Stimulated activated CD4-positive, alpha-beta T cell treated with anti-CD3 and anti-CD28 coated beads, Interleukin-2, amount 100 ng/mL, for 24 hours (primary cell): ENCODE data around the gene CATSPERZ.
A peak's percentile ranks its signal among the peaks of the same experiment; 100 is the strongest.

Experiments
- DNase-seq, 2 donors: peaks; one replicate each; pipeline ENCODE4 v3.0.0-alpha.2; 2020

Gene CATSPERZ

DNA sequence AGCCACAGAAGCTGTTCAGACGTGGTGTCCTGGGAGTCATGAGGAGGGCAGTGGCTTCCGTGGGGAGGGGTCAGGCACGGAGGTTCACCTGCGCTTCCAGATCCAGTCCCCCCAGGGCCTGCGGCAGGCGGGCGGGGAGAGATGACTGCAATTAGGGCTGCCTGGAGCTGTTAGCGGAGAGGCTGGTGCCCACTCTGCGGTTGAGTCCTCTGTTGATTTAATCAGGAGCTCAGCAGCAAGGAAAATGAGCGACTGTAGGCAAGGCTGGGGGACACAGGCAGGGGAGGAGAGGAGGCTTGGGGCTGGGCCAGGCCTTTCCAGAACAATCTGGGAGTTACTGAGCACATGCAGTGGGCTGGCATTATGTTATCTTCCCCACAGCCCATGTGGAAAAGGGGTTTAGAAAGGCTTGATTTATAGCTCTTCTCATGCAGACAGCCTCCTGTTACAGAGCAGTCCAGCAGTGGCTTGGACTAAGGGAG is 35.7 kb upstream of the CATSPERZ start:
- no peak for DNase-seq

DNA sequence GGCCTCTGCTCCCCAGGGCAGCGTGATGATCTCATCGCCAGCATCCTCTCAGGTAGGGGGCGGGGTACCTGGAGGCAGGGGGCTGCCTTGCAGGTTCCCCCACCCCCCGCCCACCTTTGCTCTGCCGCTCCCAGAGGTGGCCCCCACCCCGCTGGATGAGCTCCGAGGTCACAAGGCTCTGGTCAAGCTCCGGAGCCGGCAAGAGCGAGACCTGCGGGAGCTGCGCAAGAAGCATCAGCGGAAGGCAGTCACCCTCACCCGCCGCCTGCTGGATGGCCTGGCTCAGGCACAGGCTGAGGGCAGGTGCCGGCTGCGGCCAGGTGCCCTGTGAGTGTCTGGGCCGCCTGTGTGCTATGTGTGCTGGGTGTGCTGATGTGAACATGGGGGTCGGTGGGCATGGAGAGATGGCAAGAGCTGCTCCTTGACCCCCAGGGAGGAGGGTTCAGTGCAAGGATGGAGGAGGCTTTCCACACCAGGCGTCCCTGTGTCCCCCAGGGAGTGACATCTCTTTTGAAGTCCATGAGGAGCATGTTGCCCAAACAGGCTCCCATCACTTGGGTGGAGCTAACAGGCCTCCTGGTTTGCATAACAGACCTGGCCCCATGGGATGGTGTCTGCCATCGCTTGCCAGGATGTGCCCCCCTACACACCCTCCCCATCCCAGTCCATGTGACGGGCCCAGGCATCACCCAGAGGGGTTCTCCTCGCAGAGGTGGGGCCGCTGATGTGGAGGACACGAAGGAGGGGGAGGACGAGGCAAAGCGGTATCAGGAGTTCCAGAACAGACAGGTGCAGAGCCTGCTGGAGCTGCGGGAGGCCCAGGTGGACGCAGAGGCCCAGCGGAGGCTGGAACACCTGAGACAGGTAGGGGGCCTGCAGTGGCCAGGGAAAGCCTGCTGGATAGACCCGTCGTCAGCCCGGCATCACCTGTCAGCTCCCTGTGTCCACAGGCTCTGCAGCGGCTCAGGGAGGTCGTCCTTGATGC is 34.7 kb upstream of the CATSPERZ start:
- no peak for DNase-seq

DNA sequence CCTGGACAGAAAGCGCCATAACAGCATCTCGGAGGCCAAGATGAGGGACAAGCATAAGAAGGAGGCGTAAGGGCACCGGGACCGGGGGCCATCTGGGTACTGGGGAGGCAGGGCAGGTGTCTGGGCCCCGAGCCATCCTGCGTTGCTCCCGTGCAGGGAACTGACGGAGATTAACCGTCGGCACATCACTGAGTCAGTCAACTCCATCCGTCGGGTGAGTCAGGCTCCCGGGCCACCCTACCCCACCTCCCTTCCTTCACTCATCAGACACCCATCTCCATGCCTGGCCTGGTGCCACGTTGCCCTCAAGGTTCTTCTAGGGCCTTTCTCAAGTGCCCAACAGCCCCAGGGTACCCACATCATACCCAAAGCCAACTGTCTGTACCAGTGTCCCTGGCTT is 33.8 kb upstream of the CATSPERZ start:
- DNase-seq: no peak

DNA sequence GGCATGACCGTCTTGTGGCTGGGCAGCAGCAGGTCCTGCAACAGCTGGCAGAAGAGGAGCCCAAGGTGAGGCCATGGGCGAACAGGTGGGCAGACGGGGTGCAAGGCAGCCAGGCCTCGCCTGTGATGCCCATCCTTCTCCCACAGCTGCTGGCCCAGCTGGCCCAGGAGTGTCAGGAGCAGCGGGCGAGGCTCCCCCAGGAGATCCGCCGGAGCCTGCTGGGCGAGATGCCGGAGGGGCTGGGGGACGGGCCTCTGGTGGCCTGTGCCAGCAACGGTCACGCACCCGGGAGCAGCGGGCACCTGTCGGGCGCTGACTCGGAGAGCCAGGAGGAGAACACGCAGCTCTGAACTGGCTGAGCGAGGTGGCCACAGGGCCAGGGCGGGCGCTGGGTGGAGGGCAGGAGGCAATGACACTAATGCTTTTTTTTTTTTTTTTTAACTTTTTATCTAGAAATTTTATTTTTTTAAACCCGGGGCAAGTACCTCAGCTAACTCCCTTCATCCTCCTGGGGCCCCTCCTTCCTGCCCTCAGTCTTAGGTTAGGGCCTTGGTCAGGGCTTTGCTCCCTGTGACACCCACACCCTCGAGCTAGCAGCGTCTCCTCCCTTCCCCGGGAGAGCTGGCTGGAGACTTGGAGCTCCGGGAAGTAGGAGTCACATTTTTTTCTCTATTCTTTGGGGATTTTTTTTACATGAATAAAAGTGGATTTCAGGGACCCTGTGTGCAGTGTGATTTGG is 32.8 kb upstream of the CATSPERZ start:
- DNase-seq: no peak

DNA sequence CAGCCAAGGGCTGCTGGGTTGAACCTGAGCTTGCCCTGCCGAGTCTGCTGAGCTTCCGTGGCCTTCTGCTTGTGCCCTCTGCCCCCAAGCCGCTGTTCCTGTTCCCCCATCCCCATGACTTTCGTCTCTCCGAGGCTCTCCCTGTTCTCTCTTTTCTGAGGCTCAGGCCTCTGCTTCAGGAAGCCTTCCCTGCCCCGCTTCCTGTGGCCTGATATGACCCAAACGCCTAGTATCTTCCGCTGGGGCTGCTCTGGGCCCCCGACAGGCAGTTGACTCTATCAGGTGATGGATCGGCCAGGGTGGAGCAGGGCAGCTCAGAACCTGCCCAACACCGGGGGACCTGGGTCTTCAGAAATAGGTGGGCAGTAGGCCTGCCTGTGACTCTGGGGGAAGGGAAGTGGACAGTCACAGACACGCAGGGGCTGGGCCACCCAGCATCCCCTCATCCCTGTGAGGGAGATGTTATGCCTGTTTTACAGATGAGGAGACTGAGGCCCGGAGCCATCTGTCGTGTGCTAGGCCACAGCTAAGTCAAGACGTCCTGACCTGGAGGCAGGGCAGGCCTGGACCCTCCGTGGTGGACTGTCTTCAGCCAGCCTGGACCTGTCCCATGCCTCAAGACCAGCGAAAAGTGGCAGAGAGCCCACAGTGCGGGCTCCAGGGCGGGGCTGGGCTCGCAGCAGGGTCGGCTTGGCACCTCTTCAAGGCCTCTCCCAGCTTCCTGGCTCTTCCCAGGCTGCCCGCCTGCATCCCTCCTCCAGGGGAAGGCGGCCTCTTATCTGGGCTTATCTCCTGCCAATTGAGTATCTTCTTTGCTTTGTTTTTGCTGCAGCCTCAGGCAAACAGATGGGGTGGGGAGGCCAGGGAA is 31.9 kb upstream of the CATSPERZ start:
- no peak for DNase-seq

DNA sequence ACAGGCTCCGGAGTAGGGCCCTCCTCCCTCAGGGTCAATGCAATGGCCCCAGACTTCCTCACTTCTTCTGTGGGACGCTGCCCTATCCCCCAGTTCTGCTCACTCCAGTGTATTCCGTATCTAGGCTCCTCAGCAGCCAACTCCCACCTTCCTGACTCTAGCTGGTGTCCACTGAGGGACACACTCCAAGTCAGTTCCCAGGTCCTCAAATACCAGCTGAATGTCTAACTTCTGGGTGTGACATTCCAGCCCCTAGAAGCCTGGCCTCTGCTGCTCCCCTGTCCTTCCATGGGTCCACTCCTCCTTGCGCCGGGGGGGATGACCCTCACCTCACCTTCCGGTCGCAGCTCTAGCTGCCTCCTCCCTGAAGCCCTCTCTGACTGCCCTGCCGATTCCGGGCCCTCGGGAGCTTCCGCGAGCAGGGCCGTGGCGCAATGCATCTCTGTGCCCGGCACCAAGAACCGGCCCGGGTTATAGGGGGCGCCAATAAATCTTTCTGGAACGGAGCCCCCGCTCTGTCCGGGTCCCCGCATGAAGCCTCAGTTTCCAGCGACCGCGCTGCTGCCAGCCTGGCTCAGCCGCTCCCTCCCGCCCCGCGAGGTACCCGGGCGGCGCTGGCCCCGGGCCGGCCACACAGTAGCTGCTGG is 31.1 kb upstream of the CATSPERZ start:
- peak; percentile 45 to 65 for DNase-seq

DNA sequence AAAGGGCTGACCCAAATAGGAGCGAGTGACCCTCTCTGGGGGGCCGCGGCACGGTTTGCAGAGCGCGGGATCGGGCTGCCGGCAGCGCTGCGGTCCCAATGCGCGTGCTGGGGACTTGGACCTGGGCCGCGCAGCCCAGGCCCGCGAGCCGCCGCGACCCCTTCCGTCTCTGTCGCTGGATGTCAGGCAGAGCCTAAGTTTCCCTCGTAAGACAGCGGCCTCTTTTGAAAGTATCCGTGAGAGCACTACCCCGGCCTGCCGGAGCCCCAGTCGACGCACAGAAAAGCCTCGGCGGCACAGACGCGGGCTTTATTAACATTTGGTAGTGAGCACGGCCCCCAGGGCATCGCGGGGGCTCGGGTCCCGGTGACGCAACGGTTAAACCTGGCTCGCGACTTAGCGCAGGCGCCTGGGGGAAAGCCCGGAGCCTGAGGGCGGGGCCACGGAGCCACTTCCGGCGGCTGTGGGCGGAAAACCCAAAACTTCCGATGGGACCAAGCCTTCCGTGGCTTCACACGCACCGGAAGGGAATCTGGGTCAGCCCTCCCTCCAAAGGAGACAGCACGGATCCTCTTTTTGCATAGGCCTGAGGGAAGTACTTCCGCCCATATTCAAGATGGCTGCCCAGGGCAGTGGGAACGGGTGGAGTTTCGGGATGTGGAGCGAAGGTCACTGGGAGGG is 30.5 kb upstream of the CATSPERZ start:
- DNase-seq: peak; percentile 99

DNA sequence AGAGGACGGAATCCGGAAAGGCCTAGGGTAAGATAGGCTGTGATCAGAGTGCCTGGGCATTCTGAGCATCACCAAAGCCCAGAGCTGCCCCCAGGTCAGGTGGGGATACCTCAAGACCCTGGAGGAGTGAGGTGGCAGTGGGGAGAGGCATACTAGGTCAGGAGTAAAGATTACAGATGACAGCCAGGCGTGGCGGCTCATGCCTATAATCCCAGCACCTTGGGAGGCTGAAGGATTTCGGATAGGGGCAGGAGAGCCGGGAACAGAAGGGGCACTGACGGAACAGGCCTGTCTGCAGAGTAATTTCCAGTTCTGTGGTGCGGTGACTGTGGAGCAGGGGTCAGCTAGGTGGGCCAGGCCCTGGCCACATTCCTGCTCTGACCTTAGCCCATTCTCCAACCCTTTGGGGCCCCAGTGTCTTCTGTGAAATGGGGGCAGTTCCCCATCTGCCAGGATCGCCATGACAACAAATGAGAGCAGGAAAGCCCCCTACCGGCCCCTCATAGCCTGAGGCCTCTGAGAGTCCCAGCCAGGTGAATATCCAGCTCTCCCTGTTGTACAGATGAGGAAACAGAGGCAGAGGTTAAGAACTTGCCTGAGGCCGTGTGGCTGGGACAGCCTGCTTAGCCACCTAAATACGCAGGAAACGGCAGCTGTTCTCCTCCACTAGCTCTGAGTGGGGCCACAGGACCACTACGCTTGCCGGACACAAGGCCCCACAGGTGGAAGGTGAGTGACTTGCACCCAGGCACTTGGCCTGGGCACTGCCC is 24.9 kb upstream of the CATSPERZ start:
- no peak for DNase-seq

DNA sequence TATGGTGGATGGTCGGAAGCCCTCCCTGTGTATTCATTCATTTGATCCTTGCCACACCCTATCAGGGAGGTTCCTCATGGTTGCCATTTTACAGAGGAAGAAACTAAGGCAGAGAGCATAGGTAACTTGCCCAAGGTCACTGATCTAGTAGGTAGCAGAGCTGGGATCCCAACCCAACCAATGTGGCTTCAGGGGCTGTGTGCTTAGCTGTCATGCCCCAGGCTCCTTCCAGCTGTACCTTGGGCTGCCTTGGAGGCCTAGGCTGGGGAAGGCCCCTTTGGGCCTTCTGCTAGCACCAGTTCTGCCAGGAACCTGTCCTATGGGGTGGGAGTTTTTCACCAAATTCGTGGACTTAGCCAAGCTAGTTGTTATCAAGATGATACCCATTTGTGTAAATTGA is 24.3 kb upstream of the CATSPERZ start:
- DNase-seq: no peak

DNA sequence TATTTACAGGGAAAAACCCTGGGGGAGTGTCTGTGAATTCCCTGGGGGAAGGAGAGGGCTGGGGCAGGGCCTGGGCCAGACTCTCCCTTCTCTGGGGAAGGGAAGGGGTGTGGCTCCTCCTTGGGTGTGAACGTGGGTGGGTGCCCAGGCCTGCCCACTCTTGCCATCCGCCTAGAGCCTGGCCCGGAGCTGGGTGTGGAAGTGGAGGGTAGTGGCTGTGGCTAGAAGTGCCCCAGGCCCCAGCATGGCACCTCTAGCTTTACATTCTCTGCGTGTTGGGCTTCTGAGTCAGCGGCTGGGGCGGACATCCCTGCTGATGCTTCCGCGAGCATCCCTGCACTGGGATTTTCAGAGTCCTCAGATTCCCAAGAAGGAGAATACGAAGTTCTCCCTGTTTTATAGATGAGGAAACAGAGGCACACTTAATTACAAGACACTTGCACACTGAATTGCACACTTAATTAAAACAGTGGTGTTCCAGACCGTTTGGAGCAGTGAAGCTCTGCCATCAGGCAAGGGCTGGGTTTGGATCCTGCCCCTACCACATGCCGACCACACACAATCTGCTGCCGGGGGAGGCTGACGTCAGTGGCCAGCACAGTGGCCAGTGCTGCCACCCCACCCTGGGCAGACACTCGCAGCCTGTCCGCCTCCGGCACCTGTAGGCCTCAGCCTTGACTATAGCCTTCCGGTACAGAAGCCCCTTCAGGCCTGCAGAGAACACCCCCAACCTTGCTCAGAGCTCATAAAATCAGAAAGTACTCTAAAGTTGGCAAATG is 23.3 kb upstream of the CATSPERZ start:
- no peak for DNase-seq

DNA sequence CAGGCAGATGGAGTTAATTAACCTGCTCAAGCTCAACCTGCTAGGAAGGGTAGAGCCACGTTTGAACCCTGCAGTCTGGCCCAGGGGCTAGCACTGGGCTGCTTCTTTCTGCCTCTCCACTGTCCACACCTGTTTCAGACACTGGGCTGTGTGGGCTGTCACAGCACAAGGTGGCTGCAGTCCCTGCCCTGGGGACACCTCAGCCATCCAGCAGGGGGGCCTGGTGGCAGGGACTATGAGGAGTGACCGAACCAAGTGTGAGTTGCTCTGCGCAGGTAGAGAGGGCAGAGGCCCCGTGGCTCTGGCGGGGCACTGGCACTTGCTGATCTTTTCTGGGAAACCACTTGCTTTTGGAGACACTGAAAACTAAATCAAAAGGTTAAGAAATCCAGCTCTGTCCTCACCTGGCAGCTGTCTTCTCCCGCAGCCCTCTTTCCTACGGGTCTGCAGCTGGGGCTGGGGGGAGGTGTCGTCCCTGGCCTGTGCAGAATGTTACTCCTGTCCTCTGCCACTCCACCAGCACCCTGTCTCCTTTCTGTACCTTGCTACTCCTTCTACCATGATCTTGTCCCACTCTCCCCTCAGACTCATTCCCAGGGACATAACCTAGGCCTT is 21.5 kb upstream of the CATSPERZ start:
- no peak for DNase-seq

DNA sequence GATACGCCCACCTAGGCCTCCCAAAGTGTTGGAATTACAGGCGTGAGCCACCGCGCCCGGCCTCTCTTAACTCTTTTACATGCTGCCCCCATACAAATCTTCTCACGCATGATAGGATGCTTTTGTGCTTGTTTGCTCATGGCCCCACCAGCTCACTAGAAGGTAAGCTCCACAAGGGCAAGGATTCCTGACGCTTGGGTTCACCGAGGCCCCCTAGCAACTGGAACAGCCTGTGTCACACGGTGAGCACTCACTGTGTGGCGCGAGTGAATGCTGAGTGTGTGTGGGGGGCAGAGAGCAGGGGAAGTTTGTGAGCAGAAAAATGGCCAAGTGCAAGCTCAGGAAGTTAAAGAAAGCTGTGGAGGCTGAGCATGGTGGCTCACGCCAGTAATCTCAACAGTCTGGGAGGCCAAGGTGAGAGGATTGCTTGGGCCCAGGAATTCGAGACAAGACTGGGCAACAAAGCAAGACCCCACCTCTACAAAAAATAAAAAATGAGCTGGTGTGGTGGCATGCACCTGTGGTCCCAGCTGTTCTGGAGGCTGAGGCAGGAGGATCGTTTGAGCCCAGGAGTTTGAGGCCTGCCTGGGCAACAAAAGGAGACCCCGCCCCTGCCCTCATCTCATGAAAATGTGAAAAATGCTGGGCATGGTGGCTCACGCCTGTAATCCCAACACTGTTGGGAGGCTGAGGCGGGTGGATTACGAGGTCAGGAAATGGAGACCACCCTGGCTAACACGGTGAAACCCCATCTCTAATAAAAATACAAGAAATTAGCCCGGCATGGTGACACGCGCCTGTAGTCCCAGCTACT is 18.0 kb upstream of the CATSPERZ start:
- DNase-seq: no peak

DNA sequence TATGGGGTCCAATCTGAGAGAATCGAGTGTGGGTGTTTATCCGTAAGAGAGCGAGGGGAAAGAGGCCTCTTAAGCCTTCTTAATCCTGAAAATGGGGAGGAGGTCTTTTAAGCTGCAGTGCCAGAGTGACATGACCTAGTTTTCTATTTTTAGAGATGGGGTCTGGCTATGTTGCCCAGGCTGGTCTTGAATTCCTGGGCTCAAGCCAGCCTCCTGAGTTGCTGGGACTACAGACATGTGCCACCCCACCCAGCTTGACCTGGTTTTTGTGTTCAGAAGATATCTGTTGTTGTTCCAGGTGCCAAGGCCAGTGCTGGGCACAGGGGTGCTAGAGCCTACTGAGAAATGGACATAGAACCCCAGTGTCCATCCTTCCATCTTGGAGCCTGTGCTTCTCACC is 17.1 kb upstream of the CATSPERZ start:
- no peak for DNase-seq

DNA sequence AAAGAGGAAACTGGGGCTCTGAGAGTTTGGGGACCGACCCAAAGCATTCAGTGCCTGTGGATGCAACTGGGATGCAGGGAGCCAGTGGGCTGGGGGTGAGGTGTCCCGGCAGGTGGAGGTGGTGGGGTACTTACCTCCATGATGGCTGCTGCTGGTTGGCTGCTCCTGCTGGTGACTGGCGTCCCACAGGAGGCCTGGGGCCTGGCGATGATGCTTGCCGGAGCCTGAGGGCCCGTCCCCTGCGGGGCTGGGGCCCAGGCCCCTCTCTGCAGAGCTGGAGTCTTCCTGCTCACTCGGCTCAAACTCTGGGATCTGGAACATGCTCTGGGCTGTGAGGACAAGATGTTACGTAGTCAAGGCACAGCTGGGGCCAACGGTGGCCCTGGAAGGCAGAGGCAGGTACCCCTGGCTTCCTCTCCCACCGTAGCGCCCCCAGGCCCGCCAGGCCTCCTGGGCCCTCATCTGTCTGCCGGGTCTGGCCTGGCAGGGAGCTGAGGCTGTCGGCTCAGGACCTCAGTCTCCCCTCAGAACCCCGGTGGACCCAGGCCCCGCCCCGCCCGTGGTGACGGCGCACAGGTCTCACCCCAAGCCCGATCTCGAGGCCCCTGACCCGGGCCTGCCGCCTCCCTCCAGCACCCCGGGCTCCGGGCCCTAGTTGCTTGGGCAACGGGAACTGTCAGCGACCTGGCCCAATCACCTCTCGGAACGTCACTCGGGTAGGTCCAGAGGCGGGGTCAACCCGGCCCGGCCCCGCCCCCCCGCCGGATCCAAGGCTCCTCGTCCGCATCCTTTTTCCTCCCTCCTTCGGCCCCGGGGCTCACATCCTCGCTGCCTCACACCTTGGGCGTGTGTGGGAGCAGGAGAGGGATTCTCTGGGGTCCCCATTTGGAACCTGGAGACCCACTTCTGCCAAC is 15.9 kb upstream of the CATSPERZ start, which contains the start of gene BAD:
TSS of gene BAD (minus strand) at position 618 of the 914 bp plus-strand sequence. CDS start at position 321, 297 bp downstream.
- peak; percentile 94 to 95 for DNase-seq

DNA sequence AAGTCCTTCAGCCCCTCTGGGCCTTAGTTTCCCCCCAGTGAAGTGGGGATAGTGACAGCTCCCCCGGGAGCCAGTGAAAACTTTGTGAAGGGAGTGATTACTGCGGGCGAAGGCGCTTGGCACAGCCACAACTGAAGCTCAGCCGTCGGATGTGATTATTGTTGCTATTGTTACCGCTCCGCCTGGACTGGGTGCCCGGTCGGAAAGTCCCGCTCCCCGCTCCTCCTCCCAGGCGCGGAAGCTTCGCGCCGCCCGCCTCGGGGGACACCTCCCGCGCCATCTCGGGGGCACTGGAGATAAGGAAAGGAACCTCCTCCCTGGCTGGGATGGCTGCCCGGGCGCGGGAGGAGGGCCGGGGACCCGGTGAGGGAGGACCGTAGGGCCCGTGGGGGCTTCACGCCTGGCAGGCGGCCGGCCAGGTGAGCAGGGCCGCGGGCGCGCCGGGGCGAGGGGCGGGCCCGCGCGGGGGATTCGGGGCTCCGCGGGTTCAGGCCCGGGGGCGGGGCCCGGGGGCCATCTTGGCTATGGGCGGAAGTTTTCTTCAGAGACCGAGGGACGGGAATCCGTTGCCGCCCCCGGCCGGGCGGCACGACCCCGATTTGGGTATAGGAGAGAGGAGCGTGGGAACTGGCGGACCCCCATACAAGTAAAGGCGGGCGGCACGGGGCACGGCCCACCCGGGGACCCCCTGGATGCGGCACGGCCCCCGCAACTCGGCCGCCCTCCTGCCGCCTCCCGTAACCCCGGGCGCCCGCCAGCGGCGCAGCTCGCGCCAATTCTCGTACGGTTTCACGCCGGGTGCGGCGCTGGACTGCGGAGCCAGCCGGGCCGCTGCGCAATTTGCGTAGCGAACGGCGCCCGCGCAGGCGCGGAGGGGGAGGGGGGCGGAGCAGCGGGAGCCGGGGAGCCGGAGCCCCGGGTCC is 14.9 kb upstream of the CATSPERZ start, which contains the start of gene GPR137:
TSS of gene GPR137 (plus strand) at position 887 of the 923 bp plus-strand sequence. CDS start 677 bp downstream, outside the sequence.
- DNase-seq: peak; percentile 93
